HepG2 (cell line): Measurements from ENCODE around the gene KDM2B. TPM values are rescaled to one million over a fixed set of nuclear protein-coding genes. Genes with fewer than 3 reads are reported as not detected.
A peak's percentile ranks its signal among the peaks of the same experiment; 100 is the strongest.

ENCODE experiments used
- CAMTA2 ChIP-seq: sonication (generic); formaldehyde crosslinking; IDR thresholded peaks from 2 replicates; pipeline ENCODE4 v1.4.0; 2020; ENCODE audit warnings: mild to moderate bottlenecking, missing genetic modification reagents, borderline replicate concordance
- HMG20A ChIP-seq: IDR thresholded peaks from 2 replicates; pipeline ENCODE4 v1.6.1; 2016; ENCODE audit warnings: borderline replicate concordance
- MEIS2 ChIP-seq: sonication (generic); formaldehyde crosslinking; IDR thresholded peaks from 2 replicates; pipeline ENCODE4 v1.9.0; 2021; ENCODE audit warnings: mild to moderate bottlenecking, missing genetic modification reagents
- RFX3 ChIP-seq: IDR thresholded peaks from 2 replicates; pipeline ENCODE4 v1.6.1; 2016; ENCODE audit warnings: missing biosample characterization, missing genetic modification reagents
- RXRA ChIP-seq: sonication (generic); formaldehyde crosslinking; IDR thresholded peaks from 2 replicates; pipeline ENCODE4 v1.5.1; 2020; ENCODE audit warnings: missing genetic modification reagents
- SNAI1 ChIP-seq: sonication (generic); formaldehyde crosslinking; IDR thresholded peaks from 2 replicates; pipeline ENCODE4 v1.5.0; 2020; ENCODE audit warnings: mild to moderate bottlenecking, missing genetic modification reagents, borderline replicate concordance
- ZFAT ChIP-seq: sonication (generic); formaldehyde crosslinking; conservative IDR thresholded peaks from 2 replicates; pipeline ENCODE4 v1.8.1; 2023; ENCODE audit warnings: missing genetic modification reagents, inconsistent platforms
- ZNF3 ChIP-seq: IDR thresholded peaks from 2 replicates; pipeline ENCODE4 v1.7.0; 2017; ENCODE audit warnings: inconsistent platforms
- ZNF543 ChIP-seq: sonication (generic); formaldehyde crosslinking; IDR thresholded peaks from 2 replicates; pipeline ENCODE4 v1.4.0; 2020; ENCODE audit warnings: mild to moderate bottlenecking, missing genetic modification reagents
- ZNF546 ChIP-seq: sonication (generic); formaldehyde crosslinking; conservative IDR thresholded peaks from 2 replicates; pipeline ENCODE4 v1.8.1; 2023; ENCODE audit warnings: mild to moderate bottlenecking, missing genetic modification reagents
- polyA plus RNA-seq, 8 experiments: library from polyadenylated mRNA; depleted of rRNA in 3 of 8; stranded (reverse) in 7 of 8; unstranded in 1 of 8; fragments of >200 nt; fragmentation: Illumina TruSeq in 4 of 8; extraction: Trizol in 4 of 8; gene quantifications; 2 replicates each; pipeline versions ENCODE4 v1.2.1 to v1.2.3, GENCODE V29; 2011 to 2016; ENCODE audit warnings: low read depth in 4 of 8, missing spikeins in 1 of 8, mixed read lengths in 1 of 8; ENCODE audit not compliant: insufficient read depth in 1 of 8
- total RNA-seq, 5 experiments: library from RNA; depleted of rRNA; stranded (reverse); fragments of >200 nt; fragmentation: Illumina TruSeq; extraction: Trizol; gene quantifications; 2 replicates each; pipeline ENCODE4 v1.2.3, GENCODE V29; 2016; ENCODE audit warnings: low read depth in 1 of 5
- TF ChIP-seq, protein P1 (sequence below): IDR thresholded peaks from 2 replicates; pipeline ENCODE4 v1.6.1; 2012; ENCODE audit warnings: low read length, improper control_type of control experiment
- TF ChIP-seq, protein P2 (sequence below): IDR thresholded peaks from 2 replicates; pipeline ENCODE4 v1.6.1; 2016; ENCODE audit warnings: control low read depth
- TF ChIP-seq, protein P3 (sequence below): sonication (generic); formaldehyde crosslinking; IDR thresholded peaks from 2 replicates; pipeline ENCODE4 v1.4.0; 2020; ENCODE audit warnings: missing genetic modification reagents, borderline replicate concordance
- TF ChIP-seq, protein P4 (sequence below): sonication (generic); formaldehyde crosslinking; IDR thresholded peaks from 2 replicates; pipeline ENCODE4 v1.5.0; 2020; ENCODE audit warnings: missing genetic modification reagents
- TF ChIP-seq, protein P5 (sequence below): sonication (generic); formaldehyde crosslinking; conservative IDR thresholded peaks from 2 replicates; pipeline ENCODE4 v1.8.0; 2022; ENCODE audit warnings: low read depth, missing genetic modification reagents
- TF ChIP-seq, protein P6 (sequence below): sonication (generic); formaldehyde crosslinking; IDR thresholded peaks from 2 replicates; pipeline ENCODE4 v1.4.0; 2020; ENCODE audit warnings: mild to moderate bottlenecking, missing genetic modification reagents

KDM2B gene
- total and polyA plus RNA-seq, 2 of the 13 experiments (the other 11 are each of a cell fraction or from before 2014, with no cell fraction given): 17.5 to 26.1 TPM

DNA sequence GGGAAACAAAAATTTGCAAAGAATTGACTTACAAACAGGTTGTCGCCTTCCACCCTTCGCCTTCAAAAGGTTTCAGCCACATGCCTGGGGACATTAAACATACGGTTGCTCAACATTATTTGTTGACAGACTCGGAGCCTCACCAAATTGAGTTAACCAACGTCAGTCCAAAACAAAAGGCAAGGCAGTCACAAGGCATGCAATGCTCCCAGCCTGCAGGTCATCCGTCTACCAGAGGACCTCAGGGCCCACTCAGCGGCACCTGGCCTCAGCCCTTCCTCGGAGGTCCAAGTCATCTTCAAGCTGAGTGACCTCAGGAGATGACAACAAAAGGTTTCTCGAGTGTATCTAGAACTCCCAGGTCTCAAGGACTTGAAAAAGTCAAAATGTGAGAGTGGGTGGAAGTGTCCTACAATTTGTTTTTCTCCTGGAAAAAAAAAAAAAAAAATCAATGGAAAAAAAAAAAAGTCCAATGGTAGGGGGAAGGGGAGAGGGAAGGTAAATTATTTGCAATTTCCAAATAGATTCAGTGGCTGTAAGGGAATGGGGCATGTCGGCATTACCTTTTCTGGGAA lies 64.3 kb downstream of the KDM2B start (continued):
- TF ChIP-seq, protein P1, sequence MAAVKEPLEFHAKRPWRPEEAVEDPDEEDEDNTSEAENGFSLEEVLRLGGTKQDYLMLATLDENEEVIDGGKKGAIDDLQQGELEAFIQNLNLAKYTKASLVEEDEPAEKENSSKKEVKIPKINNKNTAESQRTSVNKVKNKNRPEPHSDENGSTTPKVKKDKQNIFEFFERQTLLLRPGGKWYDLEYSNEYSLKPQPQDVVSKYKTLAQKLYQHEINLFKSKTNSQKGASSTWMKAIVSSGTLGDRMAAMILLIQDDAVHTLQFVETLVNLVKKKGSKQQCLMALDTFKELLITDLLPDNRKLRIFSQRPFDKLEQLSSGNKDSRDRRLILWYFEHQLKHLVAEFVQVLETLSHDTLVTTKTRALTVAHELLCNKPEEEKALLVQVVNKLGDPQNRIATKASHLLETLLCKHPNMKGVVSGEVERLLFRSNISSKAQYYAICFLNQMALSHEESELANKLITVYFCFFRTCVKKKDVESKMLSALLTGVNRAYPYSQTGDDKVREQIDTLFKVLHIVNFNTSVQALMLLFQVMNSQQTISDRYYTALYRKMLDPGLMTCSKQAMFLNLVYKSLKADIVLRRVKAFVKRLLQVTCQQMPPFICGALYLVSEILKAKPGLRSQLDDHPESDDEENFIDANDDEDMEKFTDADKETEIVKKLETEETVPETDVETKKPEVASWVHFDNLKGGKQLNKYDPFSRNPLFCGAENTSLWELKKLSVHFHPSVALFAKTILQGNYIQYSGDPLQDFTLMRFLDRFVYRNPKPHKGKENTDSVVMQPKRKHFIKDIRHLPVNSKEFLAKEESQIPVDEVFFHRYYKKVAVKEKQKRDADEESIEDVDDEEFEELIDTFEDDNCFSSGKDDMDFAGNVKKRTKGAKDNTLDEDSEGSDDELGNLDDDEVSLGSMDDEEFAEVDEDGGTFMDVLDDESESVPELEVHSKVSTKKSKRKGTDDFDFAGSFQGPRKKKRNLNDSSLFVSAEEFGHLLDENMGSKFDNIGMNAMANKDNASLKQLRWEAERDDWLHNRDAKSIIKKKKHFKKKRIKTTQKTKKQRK: no peak
- TF ChIP-seq, protein P2, sequence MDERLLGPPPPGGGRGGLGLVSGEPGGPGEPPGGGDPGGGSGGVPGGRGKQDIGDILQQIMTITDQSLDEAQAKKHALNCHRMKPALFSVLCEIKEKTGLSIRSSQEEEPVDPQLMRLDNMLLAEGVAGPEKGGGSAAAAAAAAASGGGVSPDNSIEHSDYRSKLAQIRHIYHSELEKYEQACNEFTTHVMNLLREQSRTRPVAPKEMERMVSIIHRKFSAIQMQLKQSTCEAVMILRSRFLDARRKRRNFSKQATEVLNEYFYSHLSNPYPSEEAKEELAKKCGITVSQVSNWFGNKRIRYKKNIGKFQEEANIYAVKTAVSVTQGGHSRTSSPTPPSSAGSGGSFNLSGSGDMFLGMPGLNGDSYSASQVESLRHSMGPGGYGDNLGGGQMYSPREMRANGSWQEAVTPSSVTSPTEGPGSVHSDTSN (CRISPR knock-in tag): no peak
- TF ChIP-seq SNAI1 (no peak), MEIS2 (peak; percentile 94), RXRA (CRISPR knock-in tag) (peak; percentile 67; the same call in 1 of the 2 replicates), ZNF546 (0 out of 2 replicates have a peak, but pooled peaks have one; percentile 52), RFX3 (CRISPR knock-in tag) (no peak), ZFAT (CRISPR knock-in tag) (0 out of 2 replicates have a peak, but pooled peaks have one; percentile 50), ZNF543 (CRISPR knock-in tag) (no peak), HMG20A (CRISPR knock-in tag) (peak; percentile 51; the same call in 1 of the 2 replicates), ZNF3 (0 out of 2 replicates have a peak, but pooled peaks have one; percentile 49), CAMTA2 (CRISPR knock-in tag) (no peak)
- TF ChIP-seq, protein P3, sequence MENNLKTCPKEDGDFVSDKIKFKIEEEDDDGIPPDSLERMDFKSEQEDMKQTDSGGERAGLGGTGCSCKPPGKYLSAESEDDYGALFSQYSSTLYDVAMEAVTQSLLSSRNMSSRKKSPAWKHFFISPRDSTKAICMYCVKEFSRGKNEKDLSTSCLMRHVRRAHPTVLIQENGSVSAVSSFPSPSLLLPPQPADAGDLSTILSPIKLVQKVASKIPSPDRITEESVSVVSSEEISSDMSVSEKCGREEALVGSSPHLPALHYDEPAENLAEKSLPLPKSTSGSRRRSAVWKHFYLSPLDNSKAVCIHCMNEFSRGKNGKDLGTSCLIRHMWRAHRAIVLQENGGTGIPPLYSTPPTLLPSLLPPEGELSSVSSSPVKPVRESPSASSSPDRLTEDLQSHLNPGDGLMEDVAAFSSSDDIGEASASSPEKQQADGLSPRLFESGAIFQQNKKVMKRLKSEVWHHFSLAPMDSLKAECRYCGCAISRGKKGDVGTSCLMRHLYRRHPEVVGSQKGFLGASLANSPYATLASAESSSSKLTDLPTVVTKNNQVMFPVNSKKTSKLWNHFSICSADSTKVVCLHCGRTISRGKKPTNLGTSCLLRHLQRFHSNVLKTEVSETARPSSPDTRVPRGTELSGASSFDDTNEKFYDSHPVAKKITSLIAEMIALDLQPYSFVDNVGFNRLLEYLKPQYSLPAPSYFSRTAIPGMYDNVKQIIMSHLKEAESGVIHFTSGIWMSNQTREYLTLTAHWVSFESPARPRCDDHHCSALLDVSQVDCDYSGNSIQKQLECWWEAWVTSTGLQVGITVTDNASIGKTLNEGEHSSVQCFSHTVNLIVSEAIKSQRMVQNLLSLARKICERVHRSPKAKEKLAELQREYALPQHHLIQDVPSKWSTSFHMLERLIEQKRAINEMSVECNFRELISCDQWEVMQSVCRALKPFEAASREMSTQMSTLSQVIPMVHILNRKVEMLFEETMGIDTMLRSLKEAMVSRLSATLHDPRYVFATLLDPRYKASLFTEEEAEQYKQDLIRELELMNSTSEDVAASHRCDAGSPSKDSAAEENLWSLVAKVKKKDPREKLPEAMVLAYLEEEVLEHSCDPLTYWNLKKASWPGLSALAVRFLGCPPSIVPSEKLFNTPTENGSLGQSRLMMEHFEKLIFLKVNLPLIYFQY: peak; percentile 78; the same call in 1 of the 2 replicates
- TF ChIP-seq, protein P4, sequence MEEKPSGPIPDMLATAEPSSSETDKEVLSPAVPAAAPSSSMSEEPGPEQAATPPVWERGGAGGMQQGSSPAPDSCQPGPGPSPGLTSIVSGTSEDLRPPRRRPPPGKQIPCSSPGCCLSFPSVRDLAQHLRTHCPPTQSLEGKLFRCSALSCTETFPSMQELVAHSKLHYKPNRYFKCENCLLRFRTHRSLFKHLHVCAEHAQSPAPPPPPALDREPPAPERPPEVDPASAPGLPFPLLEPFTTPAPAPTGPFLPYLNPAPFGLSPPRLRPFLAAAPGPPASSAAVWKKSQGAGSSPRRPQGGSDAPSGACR (CRISPR knock-in tag): peak; percentile 60; the same call in 1 of the 2 replicates
- TF ChIP-seq, protein P5, sequence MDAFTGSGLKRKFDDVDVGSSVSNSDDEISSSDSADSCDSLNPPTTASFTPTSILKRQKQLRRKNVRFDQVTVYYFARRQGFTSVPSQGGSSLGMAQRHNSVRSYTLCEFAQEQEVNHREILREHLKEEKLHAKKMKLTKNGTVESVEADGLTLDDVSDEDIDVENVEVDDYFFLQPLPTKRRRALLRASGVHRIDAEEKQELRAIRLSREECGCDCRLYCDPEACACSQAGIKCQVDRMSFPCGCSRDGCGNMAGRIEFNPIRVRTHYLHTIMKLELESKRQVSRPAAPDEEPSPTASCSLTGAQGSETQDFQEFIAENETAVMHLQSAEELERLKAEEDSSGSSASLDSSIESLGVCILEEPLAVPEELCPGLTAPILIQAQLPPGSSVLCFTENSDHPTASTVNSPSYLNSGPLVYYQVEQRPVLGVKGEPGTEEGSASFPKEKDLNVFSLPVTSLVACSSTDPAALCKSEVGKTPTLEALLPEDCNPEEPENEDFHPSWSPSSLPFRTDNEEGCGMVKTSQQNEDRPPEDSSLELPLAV: no peak
- TF ChIP-seq, protein P6, sequence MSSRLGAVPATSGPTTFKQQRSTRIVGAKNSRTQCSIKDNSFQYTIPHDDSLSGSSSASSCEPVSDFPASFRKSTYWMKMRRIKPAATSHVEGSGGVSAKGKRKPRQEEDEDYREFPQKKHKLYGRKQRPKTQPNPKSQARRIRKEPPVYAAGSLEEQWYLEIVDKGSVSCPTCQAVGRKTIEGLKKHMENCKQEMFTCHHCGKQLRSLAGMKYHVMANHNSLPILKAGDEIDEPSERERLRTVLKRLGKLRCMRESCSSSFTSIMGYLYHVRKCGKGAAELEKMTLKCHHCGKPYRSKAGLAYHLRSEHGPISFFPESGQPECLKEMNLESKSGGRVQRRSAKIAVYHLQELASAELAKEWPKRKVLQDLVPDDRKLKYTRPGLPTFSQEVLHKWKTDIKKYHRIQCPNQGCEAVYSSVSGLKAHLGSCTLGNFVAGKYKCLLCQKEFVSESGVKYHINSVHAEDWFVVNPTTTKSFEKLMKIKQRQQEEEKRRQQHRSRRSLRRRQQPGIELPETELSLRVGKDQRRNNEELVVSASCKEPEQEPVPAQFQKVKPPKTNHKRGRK (CRISPR knock-in tag): no peak
